GM18520 (cell line): ENCODE measurements around the gene NTRK3.

ENCODE experiments used
- ATAC-seq: cut with Tn5 transposase; IDR thresholded peaks from one replicate; pipeline ENCODE4 v1.9.1; 2021; ENCODE audit not compliant: unreplicated experiment

The NTRK3 gene

DNA sequence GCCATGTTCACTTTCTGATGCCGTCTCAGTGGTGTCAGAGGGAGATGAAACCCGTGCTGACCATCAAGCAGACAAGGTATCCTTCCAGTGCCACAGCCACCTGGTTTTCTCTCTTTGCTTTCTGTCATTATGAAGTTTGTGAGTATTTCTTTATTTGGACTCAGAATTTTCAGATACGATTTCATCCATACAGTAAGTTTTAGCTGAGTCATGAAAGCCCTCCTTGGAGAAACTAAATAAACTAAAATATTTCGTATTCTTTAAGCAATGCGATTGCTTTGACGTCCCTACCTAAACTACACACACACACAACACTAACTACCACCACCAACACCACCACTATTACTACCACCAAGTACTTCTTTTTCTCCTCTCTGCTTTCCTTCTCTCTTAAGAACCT lies 350.1 kb downstream of the NTRK3 start:
- no peak for ATAC-seq

DNA sequence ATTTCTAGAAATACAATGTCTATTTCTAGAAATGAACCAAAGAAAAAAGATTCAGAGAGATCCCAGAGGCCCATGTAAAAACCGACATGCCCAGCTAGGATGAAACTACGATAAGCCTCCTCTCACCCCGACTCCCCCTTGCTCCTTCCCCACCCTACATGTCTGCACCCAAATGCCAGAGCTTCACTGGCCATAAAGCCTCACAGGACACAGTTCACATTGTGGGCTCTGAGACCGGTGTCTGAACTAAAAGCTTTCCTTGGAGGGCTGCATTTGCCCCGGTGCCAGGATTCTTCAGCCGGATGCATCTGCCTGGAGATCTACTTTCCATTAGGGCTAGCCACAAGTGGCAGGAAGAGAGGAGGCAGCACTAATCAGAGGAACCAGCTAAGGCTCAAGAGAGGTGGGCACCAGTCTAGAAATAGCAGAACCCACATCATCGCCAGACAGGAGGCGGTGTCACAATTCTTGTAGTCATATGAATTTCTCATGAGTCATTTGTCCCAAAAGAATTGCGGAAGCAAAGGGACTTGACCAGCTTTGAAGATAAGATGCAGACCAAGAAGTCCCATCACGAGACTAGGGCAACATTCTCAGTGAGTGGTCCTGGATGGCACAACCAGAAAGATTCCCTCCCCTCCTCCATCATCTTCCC lies 353.6 kb downstream of the NTRK3 start:
- ATAC-seq = no peak

DNA sequence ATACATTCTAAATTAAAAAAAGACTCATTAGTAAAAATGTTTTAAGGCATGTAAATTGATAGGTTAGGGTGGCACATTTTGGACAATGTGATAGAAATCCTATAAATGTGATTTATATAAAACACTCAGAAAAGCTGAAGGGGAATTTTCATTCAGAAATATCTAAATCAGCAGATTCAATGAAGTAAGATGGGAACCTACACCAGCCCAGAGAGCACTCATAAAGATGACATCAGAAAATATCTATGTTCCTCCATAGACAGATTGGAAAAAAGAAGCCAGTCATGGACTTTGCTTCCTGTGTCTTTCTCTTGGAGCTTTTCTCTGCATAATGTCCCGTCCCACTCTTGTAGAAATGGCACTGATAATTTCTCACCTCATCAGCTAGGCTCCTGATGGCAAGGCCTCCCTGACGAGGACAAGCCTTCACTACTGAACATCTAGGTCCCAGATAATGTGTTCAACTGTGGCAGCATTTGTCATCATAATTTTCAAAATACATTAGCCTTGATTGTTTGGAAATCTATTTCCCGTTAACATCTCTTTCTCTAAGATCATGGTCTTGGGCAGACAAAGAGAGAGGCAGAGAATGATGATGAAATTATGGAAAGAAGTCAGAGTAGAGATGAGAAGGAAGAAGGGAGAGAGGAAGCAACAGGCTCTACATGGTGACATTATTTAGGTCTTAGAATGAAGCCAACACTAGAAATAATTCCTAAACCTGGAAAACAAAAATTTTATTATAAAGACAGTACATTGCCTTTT lies 354.4 kb downstream of the NTRK3 start:
- ATAC-seq = no peak

DNA sequence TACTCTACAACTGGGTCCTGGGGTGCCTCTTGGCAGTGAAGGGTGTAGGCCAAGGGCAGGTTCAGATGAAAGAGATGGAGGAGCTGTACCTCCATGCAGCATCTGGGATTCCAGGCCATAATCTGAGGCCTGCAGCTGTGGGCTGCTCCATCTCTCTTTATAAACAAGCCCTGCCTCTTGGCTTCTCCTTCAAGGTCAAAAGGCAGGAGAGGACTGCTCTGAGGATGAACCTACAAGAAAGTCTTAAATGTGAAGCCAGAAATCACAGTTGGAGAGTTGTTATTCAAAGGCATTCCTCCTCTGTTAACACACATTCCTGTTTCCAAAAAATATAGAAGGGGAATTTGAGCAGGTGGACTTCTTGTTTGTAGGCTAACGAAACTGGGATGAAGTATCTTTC lies 355.5 kb downstream of the NTRK3 start:
- no peak for ATAC-seq

DNA sequence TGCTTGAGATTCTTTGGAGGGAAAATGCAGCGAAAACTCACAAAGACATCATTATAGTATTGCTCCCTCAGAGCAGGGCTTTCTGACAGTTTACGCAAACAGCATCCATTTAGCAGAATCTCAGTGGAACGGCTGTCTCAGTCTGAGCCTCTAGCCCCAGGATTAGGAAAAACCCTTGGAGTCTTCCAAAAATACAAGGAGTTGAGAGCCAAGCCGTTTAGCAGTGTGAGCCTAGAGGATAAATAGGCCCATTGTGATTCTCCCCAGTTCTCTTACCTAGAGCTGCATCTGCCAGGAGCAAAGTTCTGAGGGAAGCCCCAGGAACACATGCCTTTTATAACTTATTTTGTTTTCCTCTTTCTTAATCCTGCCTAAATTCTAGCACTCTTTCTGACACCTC lies 359.6 kb downstream of the NTRK3 start:
- no peak for ATAC-seq

DNA sequence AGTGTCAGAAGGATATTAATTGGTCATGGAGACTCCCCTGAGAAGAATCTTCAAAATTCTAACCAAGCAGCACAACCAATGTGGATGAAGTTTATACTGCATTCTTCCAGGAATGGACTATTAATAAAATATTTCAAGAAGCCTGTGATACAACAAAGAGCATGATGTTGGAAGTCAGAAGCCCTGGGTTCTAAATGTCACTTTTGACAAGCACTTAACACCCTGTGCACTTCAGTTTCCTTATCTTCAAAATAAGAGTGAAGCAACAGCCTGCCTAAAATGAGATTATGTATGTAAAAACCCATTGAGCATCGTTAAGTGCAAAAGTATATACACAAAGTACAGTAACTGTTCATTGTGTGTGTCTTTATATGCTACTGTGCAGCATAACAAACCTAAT lies 369.4 kb downstream of the NTRK3 start:
- ATAC-seq = no peak

DNA sequence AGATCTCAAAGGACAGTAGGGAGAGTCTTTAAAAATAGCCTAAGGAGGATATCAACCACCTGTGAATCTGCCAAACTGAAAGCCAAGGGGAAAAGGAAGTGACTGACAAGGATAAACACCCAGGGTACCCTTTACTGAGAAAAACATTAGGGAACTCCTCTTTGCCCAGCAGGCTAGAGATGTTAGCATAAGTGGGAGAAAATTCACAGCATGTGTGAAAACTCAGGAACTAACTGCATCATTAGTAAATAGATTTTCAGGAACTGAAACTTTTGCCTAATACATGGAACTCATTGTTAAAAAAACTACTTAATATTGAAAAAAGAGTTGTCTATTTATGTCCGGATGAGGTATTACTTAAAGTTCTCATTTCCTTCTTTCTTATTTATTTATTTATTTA lies 375.5 kb downstream of the NTRK3 start:
- no peak for ATAC-seq

DNA sequence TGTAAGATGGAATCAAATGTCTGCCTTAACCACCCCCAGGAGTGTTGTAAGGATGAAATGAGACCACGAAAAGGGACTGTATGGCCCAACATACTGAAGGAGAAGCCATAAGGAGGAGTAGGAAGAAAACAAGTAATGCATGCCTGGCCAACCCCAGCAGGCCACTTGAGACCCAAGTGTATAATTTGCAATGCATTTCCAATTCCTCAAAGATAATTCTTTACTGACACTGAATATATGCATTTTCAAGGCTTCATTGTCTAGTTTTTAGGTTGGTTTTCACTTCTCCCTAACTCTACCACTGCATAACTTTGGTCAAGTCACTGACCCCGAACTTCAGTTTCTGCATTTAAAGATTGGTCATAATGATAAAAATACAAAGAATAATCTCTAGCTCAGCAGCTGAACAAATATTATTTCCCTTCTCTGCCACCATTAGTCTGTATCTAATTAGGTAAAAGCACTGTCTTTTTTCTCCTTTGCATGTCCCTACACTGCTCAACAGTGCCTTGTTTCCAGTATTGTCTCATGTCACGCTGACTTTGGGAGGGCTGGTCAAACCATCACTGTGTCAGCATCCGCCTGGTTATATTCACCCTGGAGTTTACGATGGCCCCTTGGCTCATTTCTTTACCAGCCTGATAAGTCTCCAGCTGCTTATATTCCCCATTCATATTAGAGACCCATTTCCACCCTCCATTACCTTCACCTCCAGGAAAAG lies 378.6 kb downstream of the NTRK3 start:
- ATAC-seq = no peak

DNA sequence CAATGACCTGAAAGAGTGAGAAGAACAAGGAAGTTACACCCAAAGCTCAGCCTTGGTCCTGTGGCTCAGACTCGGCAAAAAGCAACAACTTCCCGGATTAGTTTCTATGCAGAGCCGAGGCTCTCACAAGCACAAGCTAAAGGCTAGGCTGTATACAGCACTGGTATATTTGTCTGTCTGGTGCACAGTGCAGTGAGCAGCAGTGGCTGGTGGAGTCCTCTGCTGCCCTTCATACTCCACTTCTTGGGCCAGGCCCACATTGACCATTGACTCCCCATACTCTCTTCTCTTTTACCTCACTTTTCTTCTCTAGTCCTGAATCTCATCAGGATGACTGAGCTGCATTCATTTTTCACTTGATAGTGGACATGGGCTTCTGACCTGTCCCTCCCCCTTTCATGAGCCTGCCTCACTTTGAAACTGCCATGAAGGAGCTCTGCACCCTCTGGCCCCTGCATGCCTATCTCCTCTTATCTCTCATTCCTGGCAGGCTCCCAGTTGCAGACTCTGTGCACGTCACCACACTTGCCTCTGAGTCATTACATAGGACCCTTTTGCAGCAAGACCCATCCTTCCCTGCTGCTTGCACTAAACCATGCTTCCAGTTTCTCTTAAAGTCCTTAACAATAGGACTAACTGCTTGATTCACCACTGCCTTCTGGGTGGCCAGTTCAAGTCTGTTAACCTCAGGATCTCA lies 379.3 kb downstream of the NTRK3 start:
- ATAC-seq = no peak

DNA sequence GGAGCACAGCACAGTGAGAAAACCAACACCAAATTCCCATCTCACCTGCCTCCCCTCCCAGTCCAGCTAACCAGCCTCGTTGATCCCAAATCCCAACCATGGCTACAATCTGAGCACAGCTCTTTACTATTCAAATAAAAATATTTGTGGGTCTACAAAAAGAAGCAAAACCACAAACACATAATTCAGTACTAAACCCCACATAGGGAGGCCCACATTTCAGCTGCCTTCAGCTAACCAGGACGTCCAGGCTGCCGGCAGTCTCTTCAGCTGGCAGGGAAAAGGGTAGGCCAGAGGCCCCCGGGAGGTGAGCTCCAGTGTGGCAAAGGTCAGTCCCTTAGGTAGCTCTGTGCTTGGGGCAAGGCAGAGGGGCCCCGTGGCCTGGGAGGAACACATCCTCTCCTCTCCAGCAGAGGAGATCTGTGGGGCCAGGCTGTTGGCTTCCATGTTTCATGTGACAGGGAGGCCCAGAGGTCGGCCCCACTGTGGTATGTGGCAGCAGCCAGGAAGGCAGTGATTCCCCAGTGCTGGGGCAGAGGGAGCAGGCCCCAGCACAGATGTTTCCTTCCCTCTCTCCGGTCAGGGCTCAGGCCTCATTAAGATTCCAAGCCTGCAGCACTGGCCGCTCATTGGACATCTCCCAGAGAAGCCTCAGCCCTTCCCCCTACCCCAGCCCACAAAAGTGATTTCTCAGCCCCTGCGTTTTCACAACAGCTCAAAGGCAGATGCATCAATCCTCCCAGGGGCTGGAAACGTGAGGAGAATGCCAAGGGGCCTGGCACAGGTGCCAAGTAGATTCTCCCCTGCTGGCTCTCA lies 381.4 kb downstream of the NTRK3 start:
- ATAC-seq = no peak

DNA sequence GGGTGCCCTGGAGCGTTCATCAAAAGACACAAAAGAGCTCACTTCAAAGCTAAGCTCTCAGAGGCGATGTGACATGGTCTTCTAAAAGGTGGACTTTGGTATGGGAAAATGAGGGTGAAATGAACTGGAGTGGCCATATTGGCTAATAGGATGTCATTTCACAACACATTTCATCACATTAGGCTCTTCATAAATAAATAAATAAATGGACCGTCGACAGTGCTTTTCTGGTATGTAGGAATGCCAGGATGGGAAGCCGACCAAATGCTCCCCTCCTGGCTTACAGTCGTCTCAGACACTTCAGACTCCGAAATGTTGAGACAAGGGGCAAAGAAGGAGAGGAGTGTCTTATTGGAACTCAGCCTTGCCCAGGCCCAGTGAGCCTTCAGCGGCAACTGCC lies 383.0 kb downstream of the NTRK3 start:
- ATAC-seq = no peak

DNA sequence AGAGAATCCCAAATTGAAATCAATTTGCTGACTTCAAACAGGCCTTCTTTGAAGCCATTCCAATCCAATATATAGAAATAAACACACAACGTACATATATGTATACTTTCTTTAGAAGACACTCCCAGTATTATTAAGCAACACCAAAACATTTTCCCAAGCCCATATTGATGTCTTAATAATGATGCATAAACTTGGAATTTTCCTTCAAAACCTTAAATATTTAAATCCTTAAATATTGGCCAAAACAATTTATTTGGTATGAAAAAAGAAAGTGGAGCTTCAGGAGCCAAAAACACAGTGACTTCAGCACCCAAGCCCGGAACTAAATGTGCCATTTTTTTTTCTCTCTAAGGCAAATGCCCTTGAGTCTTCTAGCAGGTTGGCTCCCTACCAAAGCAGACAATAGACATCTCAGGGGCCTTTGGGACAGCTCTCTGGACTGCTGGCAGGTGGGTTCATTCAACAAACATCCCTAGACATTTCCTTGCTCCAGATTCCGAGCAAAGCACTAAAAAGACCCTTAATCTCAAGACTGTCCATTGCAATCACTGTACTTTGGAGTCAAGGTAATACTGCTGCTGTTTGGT lies 384.7 kb downstream of the NTRK3 start:
- no peak for ATAC-seq

DNA sequence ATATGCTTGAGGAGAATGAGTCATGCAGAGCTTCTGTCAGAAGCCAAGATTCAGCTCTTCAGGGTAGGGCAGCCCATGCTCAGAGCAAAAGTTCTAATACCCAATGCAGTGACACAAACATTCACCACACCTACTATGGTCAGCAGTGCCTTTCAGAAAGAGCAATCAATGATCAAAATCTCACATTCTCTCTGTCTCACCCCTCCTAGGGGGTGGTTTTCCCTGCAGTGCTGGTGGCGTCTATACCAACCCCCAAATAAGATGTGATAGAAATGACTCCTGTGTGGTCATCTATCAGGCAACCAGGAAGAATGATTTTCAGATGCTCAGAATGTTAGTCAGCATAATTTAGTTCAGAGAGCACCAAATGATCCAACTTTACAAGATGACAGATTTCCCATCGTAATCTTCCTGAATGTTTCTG lies 385.3 kb downstream of the NTRK3 start:
- ATAC-seq = no peak

DNA sequence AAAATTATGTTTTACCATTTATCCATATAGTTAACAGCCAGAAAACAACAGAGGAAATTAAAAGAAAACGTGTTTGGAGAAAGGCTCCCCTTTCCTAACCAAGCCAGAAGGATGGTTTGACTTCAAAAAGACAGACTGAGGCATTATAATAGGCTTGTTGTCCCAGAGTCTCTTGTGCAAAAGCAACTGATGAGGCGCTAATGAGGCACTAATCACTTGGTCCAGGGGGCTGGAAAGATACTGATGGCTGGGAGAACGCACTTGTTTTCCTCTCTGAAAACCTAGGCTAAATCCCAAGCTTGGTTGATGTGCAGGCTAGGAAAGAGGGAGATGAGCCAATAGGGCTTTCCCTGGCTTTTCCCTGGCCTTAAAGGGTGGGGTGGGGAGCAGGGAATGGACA lies 389.6 kb downstream of the NTRK3 start:
- no peak for ATAC-seq

DNA sequence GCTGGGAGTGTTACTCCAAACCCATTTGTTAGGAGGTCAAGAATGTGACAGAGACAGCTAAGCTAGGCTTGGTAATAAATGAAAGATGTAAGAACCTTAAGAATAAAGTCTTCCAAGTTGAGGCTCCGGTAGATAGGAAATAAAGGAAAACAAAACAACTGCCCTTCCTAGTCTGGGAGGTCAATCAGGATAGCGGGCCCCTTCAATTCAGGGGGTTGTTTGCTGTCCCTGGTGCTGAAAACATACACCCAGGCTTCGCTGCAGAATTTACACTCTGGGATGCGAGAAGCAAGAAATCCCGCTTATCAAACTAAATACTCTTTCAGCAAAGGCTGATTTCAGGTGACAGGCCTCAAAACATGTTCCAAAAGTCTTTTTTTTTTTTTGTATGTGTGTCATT lies 393.4 kb downstream of the NTRK3 start:
- ATAC-seq = no peak

DNA sequence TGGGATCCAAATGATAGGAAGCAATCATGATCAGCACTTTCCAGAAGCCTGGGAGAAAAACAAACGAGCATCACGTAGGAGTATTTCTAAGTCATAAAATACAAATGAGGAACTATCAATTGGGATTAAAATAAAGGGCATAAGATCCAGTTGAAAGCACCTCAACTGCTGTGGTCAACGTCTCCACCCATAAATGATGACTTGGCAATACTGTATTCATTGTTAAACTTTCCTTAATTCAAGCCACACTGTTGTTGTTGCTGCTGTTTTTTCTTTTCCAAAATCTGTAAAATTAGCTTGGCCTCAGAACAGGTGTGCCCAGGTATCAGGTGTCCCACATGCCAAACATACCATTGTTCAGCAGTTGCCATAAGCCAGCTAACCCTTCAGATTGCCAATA lies 395.8 kb downstream of the NTRK3 start:
- no peak for ATAC-seq

DNA sequence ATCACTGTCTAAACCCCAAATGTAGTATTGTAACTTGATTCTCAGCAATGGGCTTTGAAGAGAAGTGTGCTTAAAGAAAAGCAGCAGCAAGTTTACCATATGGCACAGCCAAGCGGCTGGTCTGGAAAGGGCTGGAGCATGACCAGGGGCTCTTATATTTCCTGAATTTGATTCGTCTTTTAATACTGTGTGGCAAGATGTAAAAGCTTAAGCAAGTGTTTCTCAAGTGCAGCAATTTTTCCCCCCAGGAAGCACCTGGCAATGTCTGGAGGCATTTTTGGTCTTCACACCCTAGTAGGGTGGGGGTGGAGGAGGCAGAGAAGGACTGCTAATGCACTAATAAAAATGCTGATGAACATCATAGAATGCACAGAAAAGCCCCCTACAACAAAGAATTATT lies 397.9 kb downstream of the NTRK3 start:
- no peak for ATAC-seq

DNA sequence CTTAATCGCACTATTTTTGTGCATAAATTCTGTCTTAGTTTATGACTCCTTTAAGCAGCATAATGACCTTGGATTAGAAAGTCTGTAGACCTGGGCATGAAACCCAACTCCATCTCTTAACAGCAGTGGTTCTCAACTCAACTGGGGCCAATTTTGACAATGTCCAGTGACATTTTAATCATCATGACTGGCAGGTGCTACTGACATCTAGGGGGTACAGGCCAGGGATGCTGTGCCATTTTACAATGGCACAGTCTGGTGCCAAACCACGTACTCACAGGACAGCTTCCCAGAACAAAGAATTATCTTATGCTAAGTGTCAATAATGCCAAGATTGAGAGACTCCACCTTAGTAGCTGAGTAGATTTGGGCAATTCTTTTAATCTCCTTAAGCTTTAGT lies 405.0 kb downstream of the NTRK3 start:
- no peak for ATAC-seq

DNA sequence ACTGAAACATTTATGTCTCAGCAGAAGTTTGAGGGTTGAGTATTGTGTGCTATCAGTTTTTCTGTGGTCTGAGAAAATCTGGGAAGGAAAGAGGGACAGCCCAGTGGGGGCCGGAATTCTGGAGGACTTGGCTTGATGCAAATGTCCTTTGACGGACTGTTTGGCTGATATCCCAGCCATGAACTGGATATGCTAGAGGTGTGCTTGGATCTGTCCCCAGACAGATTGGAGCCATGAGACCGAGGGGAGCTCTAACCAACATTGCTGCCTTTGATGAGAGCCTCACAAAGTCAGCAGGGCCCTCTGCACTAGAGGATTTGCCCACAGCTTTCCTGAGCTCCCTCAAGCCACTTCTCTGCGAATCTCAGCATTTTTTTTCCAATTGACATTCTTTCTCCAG lies 405.6 kb downstream of the NTRK3 start:
- no peak for ATAC-seq

DNA sequence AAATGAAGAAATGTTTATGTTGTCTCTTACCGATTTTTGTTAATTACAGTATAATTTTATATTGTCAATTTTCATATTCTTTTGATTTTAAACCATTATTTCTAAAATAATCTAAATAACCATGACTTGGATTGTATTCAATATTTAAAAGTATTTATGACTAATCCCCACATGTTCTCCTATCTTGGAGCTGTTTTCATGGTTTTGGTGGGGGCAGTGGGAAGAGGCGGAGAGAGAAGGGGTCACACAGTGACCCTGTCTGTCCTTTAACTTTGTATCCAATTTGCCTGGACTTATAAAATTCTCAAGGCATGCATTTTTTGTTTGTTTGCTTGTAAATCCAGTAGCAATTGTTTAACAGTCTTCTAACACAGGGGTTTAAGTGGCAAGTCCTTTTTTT lies 407.4 kb downstream of the NTRK3 start:
- ATAC-seq = no peak
